ENCODE measurements around the gene GFOD1.

GFOD1 gene

GRCh38 chr6:13412639-13413465, 74.5 kb downstream of the GFOD1 start:
- DNase-seq (ENCODE audit: extremely low spot score): no peak
- POLR2A ChIA-PET: no interaction called here
- TF ChIP-seq SUZ12 (IDR thresholded peaks at IDR 0.05) (no peak), ZNF384 (IDR thresholded peaks at IDR 0.05) (no peak), TARDBP (IDR thresholded peaks at IDR 0.05) (no peak), ELF4 (IDR thresholded peaks at IDR 0.05) (no peak), L3MBTL2 (conservative IDR thresholded peaks at IDR 0.05) (no peak), LEF1 (IDR thresholded peaks at IDR 0.05; ENCODE audit: borderline replicate concordance) (no peak), BHLHE40 (IDR thresholded peaks at IDR 0.05; ENCODE audit: borderline replicate concordance) (no peak)

GRCh38 chr6:13412211-13412610, 75.2 kb downstream of the GFOD1 start:
- CTCF ChIA-PET: no interaction called here
- no peak for DNase-seq (ENCODE audit: extremely low spot score)
- no peak for TF ChIP-seq FOXA1 (IDR thresholded peaks at IDR 0.05)
- TF ChIP-seq TARDBP (IDR thresholded peaks at IDR 0.05): no peak
- TF ChIP-seq BHLHE40 (IDR thresholded peaks at IDR 0.05; ENCODE audit: borderline replicate concordance): no peak
- POLR2A ChIA-PET: no interaction called here

More at GRCh38 chr6:13412639-13413465, 74.5 kb downstream of the GFOD1 start:
- CTCF ChIA-PET: no interaction called here

GRCh38 chr6:13411484-13411883, 75.9 kb downstream of the GFOD1 start:
- ChIA-PET CTCF (no interaction called here), POLR2A (no interaction called here)
- no peak for DNase-seq (ENCODE audit: extremely low spot score)
- TF ChIP-seq L3MBTL2 (conservative IDR thresholded peaks at IDR 0.05) (no peak), FOXM1 (IDR thresholded peaks at IDR 0.05; ENCODE audit: borderline replicate concordance) (no peak), SUZ12 (IDR thresholded peaks at IDR 0.05) (no peak), ARNT (IDR thresholded peaks at IDR 0.05) (no peak), NFRKB (IDR thresholded peaks at IDR 0.05) (no peak), ELF4 (IDR thresholded peaks at IDR 0.05) (no peak), BHLHE40 (IDR thresholded peaks at IDR 0.05; ENCODE audit: borderline replicate concordance) (no peak), FOXK2 (IDR thresholded peaks at IDR 0.05) (no peak), ZNF384 (IDR thresholded peaks at IDR 0.05) (no peak), SP1 (IDR thresholded peaks at IDR 0.05) (no peak), TARDBP (IDR thresholded peaks at IDR 0.05) (no peak), CTBP1 (IDR thresholded peaks at IDR 0.05; ENCODE audit: borderline replicate concordance) (no peak), LEF1 (IDR thresholded peaks at IDR 0.05; ENCODE audit: borderline replicate concordance) (no peak), FOXA1 (IDR thresholded peaks at IDR 0.05) (no peak), HDGF (IDR thresholded peaks at IDR 0.05; ENCODE audit: borderline replicate concordance) (no peak)
- TF ChIP-seq, protein P1, sequence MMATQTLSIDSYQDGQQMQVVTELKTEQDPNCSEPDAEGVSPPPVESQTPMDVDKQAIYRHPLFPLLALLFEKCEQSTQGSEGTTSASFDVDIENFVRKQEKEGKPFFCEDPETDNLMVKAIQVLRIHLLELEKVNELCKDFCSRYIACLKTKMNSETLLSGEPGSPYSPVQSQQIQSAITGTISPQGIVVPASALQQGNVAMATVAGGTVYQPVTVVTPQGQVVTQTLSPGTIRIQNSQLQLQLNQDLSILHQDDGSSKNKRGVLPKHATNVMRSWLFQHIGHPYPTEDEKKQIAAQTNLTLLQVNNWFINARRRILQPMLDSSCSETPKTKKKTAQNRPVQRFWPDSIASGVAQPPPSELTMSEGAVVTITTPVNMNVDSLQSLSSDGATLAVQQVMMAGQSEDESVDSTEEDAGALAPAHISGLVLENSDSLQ (IDR thresholded peaks at IDR 0.05): no peak

GRCh38 chr6:13409991-13410390, 77.4 kb downstream of the GFOD1 start:
- POLR2A ChIA-PET: no interaction called here
- no peak for TF ChIP-seq BHLHE40 (IDR thresholded peaks at IDR 0.05; ENCODE audit: borderline replicate concordance)
- no peak for TF ChIP-seq FOXK2 (IDR thresholded peaks at IDR 0.05)
- TF ChIP-seq ZNF384 (IDR thresholded peaks at IDR 0.05): no peak
- no peak for TF ChIP-seq CTBP1 (IDR thresholded peaks at IDR 0.05; ENCODE audit: borderline replicate concordance)
- TF ChIP-seq FOXM1 (IDR thresholded peaks at IDR 0.05; ENCODE audit: borderline replicate concordance): no peak
- TF ChIP-seq, protein P1 (IDR thresholded peaks at IDR 0.05): no peak
- no peak for TF ChIP-seq SUZ12 (IDR thresholded peaks at IDR 0.05)
- CTCF ChIA-PET: no interaction called here
- no peak for DNase-seq (ENCODE audit: extremely low spot score)

GRCh38 chr6:13407709-13408695, 79.4 kb downstream of the GFOD1 start:
- ChIA-PET CTCF (no interaction called here), POLR2A (no interaction called here)
- TF ChIP-seq BHLHE40 (IDR thresholded peaks at IDR 0.05; ENCODE audit: borderline replicate concordance): no peak
- TF ChIP-seq SP1 (IDR thresholded peaks at IDR 0.05): no peak
- no peak for TF ChIP-seq ELF4 (IDR thresholded peaks at IDR 0.05)
- TF ChIP-seq, protein P1 (IDR thresholded peaks at IDR 0.05): no peak
- TF ChIP-seq LEF1 (IDR thresholded peaks at IDR 0.05; ENCODE audit: borderline replicate concordance): no peak
- no peak for TF ChIP-seq FOXK2 (IDR thresholded peaks at IDR 0.05)
- no peak for TF ChIP-seq HDGF (IDR thresholded peaks at IDR 0.05; ENCODE audit: borderline replicate concordance)
- no peak for TF ChIP-seq ARNT (IDR thresholded peaks at IDR 0.05)
- no peak for TF ChIP-seq TARDBP (IDR thresholded peaks at IDR 0.05)
- TF ChIP-seq FOXM1 (IDR thresholded peaks at IDR 0.05; ENCODE audit: borderline replicate concordance): no peak
- TF ChIP-seq NFRKB (IDR thresholded peaks at IDR 0.05): no peak
- no peak for TF ChIP-seq SUZ12 (IDR thresholded peaks at IDR 0.05)
- TF ChIP-seq CTBP1 (IDR thresholded peaks at IDR 0.05; ENCODE audit: borderline replicate concordance): no peak
- no peak for TF ChIP-seq L3MBTL2 (conservative IDR thresholded peaks at IDR 0.05)
- no peak for TF ChIP-seq FOXA1 (IDR thresholded peaks at IDR 0.05)
- TF ChIP-seq ZNF384 (IDR thresholded peaks at IDR 0.05): no peak
- no peak for DNase-seq (ENCODE audit: extremely low spot score)

DNA sequence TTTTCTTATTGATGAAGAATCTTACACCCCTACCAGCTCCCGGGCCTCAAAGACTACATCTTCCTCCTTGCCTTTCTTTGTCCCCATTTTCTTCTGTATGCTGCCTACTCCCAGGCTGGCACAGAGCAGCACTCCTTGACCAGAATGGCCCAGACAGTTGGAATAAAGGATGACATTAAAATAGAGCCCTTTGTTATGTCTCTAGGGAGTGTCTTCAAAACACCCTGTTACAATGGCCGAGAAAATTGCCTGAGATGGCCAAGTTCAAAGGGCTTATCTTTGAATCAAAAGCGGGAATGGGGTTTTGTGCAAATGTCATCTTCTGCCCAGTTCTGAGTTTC, 80.1 kb downstream of the GFOD1 start:
- no peak for DNase-seq (ENCODE audit: extremely low spot score)
- ChIA-PET POLR2A (no interaction called here), CTCF (no interaction called here)
- TF ChIP-seq, protein P1 (IDR thresholded peaks at IDR 0.05): no peak
- no peak for TF ChIP-seq SUZ12 (IDR thresholded peaks at IDR 0.05)
- no peak for TF ChIP-seq FOXM1 (IDR thresholded peaks at IDR 0.05; ENCODE audit: borderline replicate concordance)
- no peak for TF ChIP-seq CTBP1 (IDR thresholded peaks at IDR 0.05; ENCODE audit: borderline replicate concordance)
- TF ChIP-seq L3MBTL2 (conservative IDR thresholded peaks at IDR 0.05): no peak
- no peak for TF ChIP-seq HDGF (IDR thresholded peaks at IDR 0.05; ENCODE audit: borderline replicate concordance)
- TF ChIP-seq FOXK2 (IDR thresholded peaks at IDR 0.05): no peak
- TF ChIP-seq ARNT (IDR thresholded peaks at IDR 0.05): no peak
- no peak for TF ChIP-seq FOXA1 (IDR thresholded peaks at IDR 0.05)
- no peak for TF ChIP-seq ZNF384 (IDR thresholded peaks at IDR 0.05)
- no peak for TF ChIP-seq LEF1 (IDR thresholded peaks at IDR 0.05; ENCODE audit: borderline replicate concordance)
- TF ChIP-seq SP1 (IDR thresholded peaks at IDR 0.05): no peak
- no peak for TF ChIP-seq ELF4 (IDR thresholded peaks at IDR 0.05)
- TF ChIP-seq BHLHE40 (IDR thresholded peaks at IDR 0.05; ENCODE audit: borderline replicate concordance): no peak
- TF ChIP-seq TARDBP (IDR thresholded peaks at IDR 0.05): no peak
- no peak for TF ChIP-seq NFRKB (IDR thresholded peaks at IDR 0.05)
